GM12878 (cell line): Measurements from ENCODE around the gene ECI1. TPM values are rescaled to one million over a fixed set of nuclear protein-coding genes. Genes with fewer than 3 reads are reported as not detected.
A peak's percentile ranks its signal among the peaks of the same experiment; 100 is the strongest.

Experiments used
- ATAC-seq: fragments of 200-7000 bp; cut with Tn5 transposase; 3 replicates; pipeline ENCODE4 v1.9.1; 2020; ENCODE audit warnings: mild to moderate bottlenecking, moderate library complexity
- BruUV-seq: library from RNA; stranded (reverse); fragments of 400-500 nt; replicated peaks from 2 replicates; lab custom pipeline; 2021; lab: Mats Ljungman, UMichigan
- CTCF ChIA-PET: fragments of 300-600 bp; sonication (Branson Sonifier 250); formaldehyde crosslinking; extraction: SDS; loops from one replicate; lab custom pipeline; 2021; ENCODE audit warnings: inconsistent platforms; lab: Yijun Ruan, JAX
- POLR2A ChIA-PET: fragments of 350-600 bp; formaldehyde crosslinking; extraction: SDS; loops from one replicate; lab custom pipeline; 2021; ENCODE audit warnings: inconsistent platforms; lab: Charles Lee
- RAD21 ChIA-PET: fragments of 300-600 bp; sonication (Branson Sonifier 250); formaldehyde crosslinking; loops from one replicate; lab custom pipeline; 2023; ENCODE audit warnings: antibody characterized with exemption; ENCODE audit not compliant: unreplicated experiment; lab: Charles Lee
- SMC1A ChIA-PET: fragments of 300-600 bp; sonication (Branson Sonifier 250); formaldehyde crosslinking; loops from one replicate; lab custom pipeline; 2023; ENCODE audit not compliant: unreplicated experiment, uncharacterized antibody; lab: Charles Lee
- DNase-seq: peaks from one replicate; pipeline ENCODE4 v3.0.0-alpha.2; 2011; ENCODE audit warnings: low read depth, low spot score
- FAIRE-seq: peaks from 3 replicates; lab custom pipeline; 2011; peaks lifted over from hg19 to GRCh38; lab: Jason Lieb, UNC
- H2AFZ ChIP-seq: 2 replicates; pipeline ENCODE4 v1.6.0; 2011; ENCODE audit warnings: low read depth, low read length, control low read depth; ENCODE audit not compliant: control insufficient read depth
- H3K27ac ChIP-seq: 2 replicates; pipeline ENCODE4 v1.5.1; 2011; ENCODE audit warnings: control low read depth; ENCODE audit not compliant: control insufficient read depth, insufficient read depth
- H3K27me3 ChIP-seq, 2 experiments: replicated peaks in 1 of 2; 2 replicates each; pipeline versions ENCODE4 v1.6.0 to v1.6.1; 2011; ENCODE audit warnings: low read length in 1 of 2; ENCODE audit not compliant: control insufficient read depth in 2 of 2, insufficient read depth in 2 of 2
- H3K36me3 ChIP-seq, 2 experiments: 2 replicates each; pipeline ENCODE4 v1.5.1; 2011; ENCODE audit warnings: low read length in 1 of 2; ENCODE audit not compliant: control insufficient read depth in 2 of 2, insufficient read depth in 2 of 2
- H3K4me1 ChIP-seq: 2 replicates; pipeline ENCODE4 v1.6.1; 2011; ENCODE audit warnings: mild to moderate bottlenecking, low read length, moderate library complexity, mixed read lengths; ENCODE audit not compliant: control insufficient read depth, insufficient read depth
- H3K4me2 ChIP-seq: 2 replicates; pipeline ENCODE4 v1.6.0; 2011; ENCODE audit warnings: control low read depth; ENCODE audit not compliant: control insufficient read depth, insufficient read depth
- H3K4me3 ChIP-seq: fragments of 200-600 bp; sonication (generic); 2 replicates; pipeline ENCODE4 v1.5.1; 2016
- H3K79me2 ChIP-seq: 2 replicates; pipeline ENCODE4 v1.6.0; 2011; ENCODE audit warnings: low read length; ENCODE audit not compliant: control insufficient read depth, insufficient read depth
- H3K9ac ChIP-seq: 2 replicates; pipeline ENCODE4 v1.8.0; 2011; ENCODE audit warnings: low read length, control low read depth, mixed read lengths; ENCODE audit not compliant: control insufficient read depth, insufficient read depth
- H3K9me3 ChIP-seq: replicated peaks from 3 replicates; pipeline ENCODE4 v1.5.1; 2011; ENCODE audit warnings: mild to moderate bottlenecking, low read length; ENCODE audit not compliant: control insufficient read depth, insufficient read depth
- H4K20me1 ChIP-seq: 2 replicates; pipeline ENCODE4 v1.6.0; 2011; ENCODE audit not compliant: control insufficient read depth, insufficient read depth
- FOXK2 ChIP-seq: fragments of 450-650 bp; IDR thresholded peaks from 2 replicates; pipeline ENCODE4 v1.6.1; 2017; ENCODE audit warnings: mild to moderate bottlenecking, moderate library complexity
- GABPA ChIP-seq: IDR thresholded peaks from 2 replicates; pipeline ENCODE4 v1.6.1; 2014; ENCODE audit warnings: antibody characterized with exemption, low read depth, mild to moderate bottlenecking, inconsistent platforms
- MLLT1 ChIP-seq: fragments of 450-650 bp; IDR thresholded peaks from 2 replicates; pipeline ENCODE4 v1.6.1; 2016; ENCODE audit warnings: mild to moderate bottlenecking
- NFXL1 ChIP-seq: fragments of 450-650 bp; IDR thresholded peaks from 2 replicates; pipeline ENCODE4 v1.6.1; 2017; ENCODE audit warnings: antibody characterized with exemption, mild to moderate bottlenecking, borderline replicate concordance
- RUNX3 ChIP-seq: IDR thresholded peaks from 2 replicates; pipeline ENCODE4 v1.6.1; 2012; ENCODE audit warnings: low read length, inconsistent platforms
- TCF3 ChIP-seq: IDR thresholded peaks from 2 replicates; pipeline ENCODE4 v1.6.1; 2012; ENCODE audit warnings: low read depth, mild to moderate bottlenecking, low read length, borderline replicate concordance; ENCODE audit not compliant: insufficient read depth
- ZNF622 ChIP-seq: fragments of 450-650 bp; IDR thresholded peaks from 2 replicates; pipeline ENCODE4 v1.6.1; 2017; ENCODE audit warnings: mild to moderate bottlenecking, inconsistent platforms
- WGBS: methylation state at CpG from one replicate; pipeline ENCODE4 v1.1.6; 2016; ENCODE audit warnings: low lambda C conversion rate; ENCODE audit not compliant: insufficient replicate concordance, insufficient coverage; ENCODE audit errors: missing lambda C conversion rate; 5-methylcytosine and 5-hydroxymethylcytosine counted together
- in situ Hi-C: fragments of 300-500 bp; cut with MboI; formaldehyde crosslinking; loops from 9 replicates; pipeline ENCODE4 v1.14.3; 2018; ENCODE audit warnings: mixed read lengths
- intact Hi-C: fragments of 100-400 bp; cut with micrococcal nuclease; formaldehyde crosslinking; loops from one replicate; pipeline ENCODE4 v1.14.2; 2022; ENCODE audit not compliant: unreplicated experiment
- polyA plus RNA-seq, 11 experiments: library from polyadenylated mRNA; depleted of rRNA in 4 of 11; unstranded in 6 of 11; stranded (reverse) in 5 of 11; fragments of >200 nt; fragmentation: Nextera tagmentation in 4 of 11; fragmentation: Illumina TruSeq in 1 of 11; extraction: Ambion mirVana in 4 of 11; extraction: Trizol in 1 of 11; gene quantifications; 1 replicate in 1 of 11; 2 replicates in 10 of 11; pipeline versions ENCODE4 v1.2.1 to v1.2.3, GENCODE V29; 2011 to 2016; ENCODE audit warnings: inconsistent platforms in 2 of 11, missing spikeins in 2 of 11, low read depth in 1 of 11
- total RNA-seq, 4 experiments: library from RNA; depleted of rRNA in 3 of 4; stranded (reverse); fragments of >200 nt in 3 of 4; fragmentation: Illumina TruSeq in 1 of 4; extraction: Trizol in 1 of 4; gene quantifications; 2 replicates each; pipeline versions ENCODE4 v1.2.1 to v1.2.3, GENCODE V29; 2013 to 2021
- TF ChIP-seq, protein P1 (sequence below): fragments of 450-650 bp; IDR thresholded peaks from 2 replicates; pipeline ENCODE4 v1.6.1; 2017; ENCODE audit warnings: mild to moderate bottlenecking, low read depth, inconsistent platforms; ENCODE audit not compliant: poor library complexity, severe bottlenecking
- TF ChIP-seq, protein P2 (sequence below): fragments of 450-650 bp; IDR thresholded peaks from 2 replicates; pipeline ENCODE4 v1.6.1; 2018; ENCODE audit warnings: mild to moderate bottlenecking, low read depth, moderate library complexity; ENCODE audit not compliant: partially characterized antibody
- TF ChIP-seq, protein P3 (sequence below): IDR thresholded peaks from 2 replicates; pipeline ENCODE4 v1.6.1; 2012; ENCODE audit warnings: low read depth, low read length, improper control_type of control experiment

The ECI1 gene
- total and polyA plus RNA-seq, 10 of the 15 experiments (the other 5 are each of a cell fraction or from before 2014, with no cell fraction given): 2.2 to 82.1 (median 24.8) TPM

DNA sequence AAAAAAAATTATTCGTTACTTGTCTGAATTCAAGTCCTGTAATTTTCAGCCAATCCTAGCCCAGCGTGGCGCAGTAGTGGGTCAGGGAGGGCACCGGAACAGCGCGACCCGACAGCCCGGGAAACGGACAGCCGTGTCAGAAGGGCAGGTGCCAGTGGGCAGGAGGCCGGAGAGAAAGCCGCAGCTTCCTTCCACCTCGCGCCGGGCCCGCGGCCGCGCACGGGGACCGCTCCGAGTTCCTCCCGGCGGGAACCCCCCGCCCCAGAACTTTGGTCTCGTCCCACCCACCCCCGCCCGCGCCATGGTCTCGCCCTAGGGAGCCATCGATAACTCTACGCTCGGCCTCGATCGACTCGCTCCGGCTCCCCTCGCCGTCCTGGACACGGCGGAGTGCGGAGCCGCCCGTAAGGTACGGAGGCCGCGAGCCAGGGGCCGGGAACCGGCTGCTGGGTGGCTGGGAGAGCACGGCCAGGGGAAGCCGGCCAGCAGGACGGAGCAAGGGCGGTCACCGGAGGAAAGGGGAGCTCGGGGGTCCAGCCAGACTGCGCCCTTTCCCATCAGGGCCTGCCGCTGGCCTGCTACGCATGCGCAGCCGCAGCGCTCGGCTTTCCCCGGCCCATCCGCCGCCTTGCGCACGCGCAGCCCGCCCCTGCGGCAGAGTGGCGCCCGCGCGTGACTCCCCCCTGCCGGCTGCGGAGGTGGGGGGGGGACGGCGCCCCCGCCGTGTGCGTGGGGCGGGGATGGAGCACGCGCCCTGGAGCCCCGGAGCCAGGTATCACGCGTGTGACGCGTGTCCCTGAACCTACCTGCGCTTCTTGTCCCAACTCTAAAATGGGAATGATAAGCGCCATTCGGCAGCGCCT, 46.1 kb downstream of the ECI1 start, which contains the start of gene MLST8:
Gene MLST8 (plus strand): TSS at position 351 of the 863 bp plus-strand sequence. CDS start 632 bp downstream, outside the sequence.
- H3K4me1 ChIP-seq: peaks cover 6% of the 10 kb centered on the region; the same call in 1 of the 2 replicates
- H3K4me3 ChIP-seq: peak within 1 kb of the TSS; percentile 93
- BruUV-seq: no TSS peak
- in situ Hi-C loops: no loop called here
- DNase-seq (peak; percentile 45), FAIRE-seq (peak; percentile 80), ATAC-seq (peak; percentile 85)
- H3K36me3 ChIP-seq: peaks cover 8 to 16% of the 10 kb centered on the region in 2 experiments; a peak in 3 of 4 replicates
- ChIA-PET RAD21 (interaction anchor here (1.0 to 1.5 kb wide), 2 partner anchors 9 to 46 kb away, joined by 3 read pairs; partner anchors contain the start of genes ECI1 and PGP), POLR2A (interaction anchor here (0.6 to 1.5 kb wide), 4 partner anchors 9 to 47 kb away, joined by 3 to 5 read pairs (median 4); partner anchors contain the start of genes ECI1 and PGP), SMC1A (no interaction called here), CTCF (interaction anchor here (0.7 to 1.3 kb wide), 2 partner anchors 9 to 201 kb away, joined by 3 to 6 read pairs; partner anchors contain the start of gene PGP)
- no peaks in the 10 kb centered on the region for H4K20me1 ChIP-seq
- peak within 1 kb of the TSS; percentile 96 for H3K27ac ChIP-seq
- no peaks in the 10 kb centered on the region for H3K27me3 ChIP-seq
- peak within 1 kb of the TSS; percentile 87 for H2AFZ ChIP-seq
- under 1% methylated on average over 89 of the region's 93 CpGs for WGBS
- H3K9ac ChIP-seq: peak within 1 kb of the TSS; percentile 78
- H3K9me3 ChIP-seq: no peaks in the 10 kb centered on the region
- peak within 1 kb of the TSS; percentile 89 for H3K4me2 ChIP-seq
- intact Hi-C loops: loop anchor here (5.0 kb wide), 1 partner anchor 47 kb away; the partner anchor contains the start of gene ECI1
- peaks cover 20% of the 10 kb centered on the region for H3K79me2 ChIP-seq
- TF ChIP-seq NFXL1: 0 out of 2 replicates have a peak, but pooled peaks have one; percentile 36
- peak; percentile 100 for TF ChIP-seq MLLT1
- TF ChIP-seq, protein P1, sequence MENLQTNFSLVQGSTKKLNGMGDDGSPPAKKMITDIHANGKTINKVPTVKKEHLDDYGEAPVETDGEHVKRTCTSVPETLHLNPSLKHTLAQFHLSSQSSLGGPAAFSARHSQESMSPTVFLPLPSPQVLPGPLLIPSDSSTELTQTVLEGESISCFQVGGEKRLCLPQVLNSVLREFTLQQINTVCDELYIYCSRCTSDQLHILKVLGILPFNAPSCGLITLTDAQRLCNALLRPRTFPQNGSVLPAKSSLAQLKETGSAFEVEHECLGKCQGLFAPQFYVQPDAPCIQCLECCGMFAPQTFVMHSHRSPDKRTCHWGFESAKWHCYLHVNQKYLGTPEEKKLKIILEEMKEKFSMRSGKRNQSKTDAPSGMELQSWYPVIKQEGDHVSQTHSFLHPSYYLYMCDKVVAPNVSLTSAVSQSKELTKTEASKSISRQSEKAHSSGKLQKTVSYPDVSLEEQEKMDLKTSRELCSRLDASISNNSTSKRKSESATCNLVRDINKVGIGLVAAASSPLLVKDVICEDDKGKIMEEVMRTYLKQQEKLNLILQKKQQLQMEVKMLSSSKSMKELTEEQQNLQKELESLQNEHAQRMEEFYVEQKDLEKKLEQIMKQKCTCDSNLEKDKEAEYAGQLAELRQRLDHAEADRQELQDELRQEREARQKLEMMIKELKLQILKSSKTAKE: no peak
- TF ChIP-seq TCF3: 0 out of 2 replicates have a peak, but pooled peaks have one; percentile 17
- TF ChIP-seq, protein P2, sequence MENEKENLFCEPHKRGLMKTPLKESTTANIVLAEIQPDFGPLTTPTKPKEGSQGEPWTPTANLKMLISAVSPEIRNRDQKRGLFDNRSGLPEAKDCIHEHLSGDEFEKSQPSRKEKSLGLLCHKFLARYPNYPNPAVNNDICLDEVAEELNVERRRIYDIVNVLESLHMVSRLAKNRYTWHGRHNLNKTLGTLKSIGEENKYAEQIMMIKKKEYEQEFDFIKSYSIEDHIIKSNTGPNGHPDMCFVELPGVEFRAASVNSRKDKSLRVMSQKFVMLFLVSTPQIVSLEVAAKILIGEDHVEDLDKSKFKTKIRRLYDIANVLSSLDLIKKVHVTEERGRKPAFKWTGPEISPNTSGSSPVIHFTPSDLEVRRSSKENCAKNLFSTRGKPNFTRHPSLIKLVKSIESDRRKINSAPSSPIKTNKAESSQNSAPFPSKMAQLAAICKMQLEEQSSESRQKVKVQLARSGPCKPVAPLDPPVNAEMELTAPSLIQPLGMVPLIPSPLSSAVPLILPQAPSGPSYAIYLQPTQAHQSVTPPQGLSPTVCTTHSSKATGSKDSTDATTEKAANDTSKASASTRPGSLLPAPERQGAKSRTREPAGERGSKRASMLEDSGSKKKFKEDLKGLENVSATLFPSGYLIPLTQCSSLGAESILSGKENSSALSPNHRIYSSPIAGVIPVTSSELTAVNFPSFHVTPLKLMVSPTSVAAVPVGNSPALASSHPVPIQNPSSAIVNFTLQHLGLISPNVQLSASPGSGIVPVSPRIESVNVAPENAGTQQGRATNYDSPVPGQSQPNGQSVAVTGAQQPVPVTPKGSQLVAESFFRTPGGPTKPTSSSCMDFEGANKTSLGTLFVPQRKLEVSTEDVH: no peak
- TF ChIP-seq FOXK2: peak; percentile 96
- TF ChIP-seq GABPA: no peak
- TF ChIP-seq, protein P3, sequence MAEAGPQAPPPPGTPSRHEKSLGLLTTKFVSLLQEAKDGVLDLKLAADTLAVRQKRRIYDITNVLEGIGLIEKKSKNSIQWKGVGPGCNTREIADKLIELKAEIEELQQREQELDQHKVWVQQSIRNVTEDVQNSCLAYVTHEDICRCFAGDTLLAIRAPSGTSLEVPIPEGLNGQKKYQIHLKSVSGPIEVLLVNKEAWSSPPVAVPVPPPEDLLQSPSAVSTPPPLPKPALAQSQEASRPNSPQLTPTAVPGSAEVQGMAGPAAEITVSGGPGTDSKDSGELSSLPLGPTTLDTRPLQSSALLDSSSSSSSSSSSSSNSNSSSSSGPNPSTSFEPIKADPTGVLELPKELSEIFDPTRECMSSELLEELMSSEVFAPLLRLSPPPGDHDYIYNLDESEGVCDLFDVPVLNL: no peak
- no peak for TF ChIP-seq ZNF622
- peak; percentile 57 for TF ChIP-seq RUNX3
